NCI-H2196 (cell line): Measurements from ENCODE around the gene SNCB.

Source experiments
- DNase-seq: peaks from one replicate; lab custom pipeline; 2025; ENCODE audit not compliant: unreplicated experiment; lab: John Stamatoyannopoulos, UW

The SNCB gene

DNA sequence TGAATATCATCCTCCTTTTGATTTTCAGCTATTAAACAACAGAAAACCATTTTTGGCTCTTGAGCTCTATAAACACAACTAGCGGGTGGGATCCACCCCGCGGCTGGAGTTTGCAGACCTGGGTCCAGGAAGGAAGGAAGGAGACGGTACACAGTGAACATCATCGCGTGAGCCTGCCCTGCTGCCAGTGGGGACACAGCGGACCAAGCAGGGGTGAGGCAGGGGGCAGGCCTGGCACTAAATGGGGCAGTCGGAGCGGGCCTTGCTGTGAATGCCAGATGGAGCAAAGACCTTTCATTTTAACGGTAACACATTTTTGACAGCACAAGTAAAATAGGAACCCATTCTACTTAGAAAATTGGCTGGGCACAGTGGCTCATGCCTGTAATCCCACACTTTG, 31.3 kb upstream of the SNCB start:
- no peak for DNase-seq

DNA sequence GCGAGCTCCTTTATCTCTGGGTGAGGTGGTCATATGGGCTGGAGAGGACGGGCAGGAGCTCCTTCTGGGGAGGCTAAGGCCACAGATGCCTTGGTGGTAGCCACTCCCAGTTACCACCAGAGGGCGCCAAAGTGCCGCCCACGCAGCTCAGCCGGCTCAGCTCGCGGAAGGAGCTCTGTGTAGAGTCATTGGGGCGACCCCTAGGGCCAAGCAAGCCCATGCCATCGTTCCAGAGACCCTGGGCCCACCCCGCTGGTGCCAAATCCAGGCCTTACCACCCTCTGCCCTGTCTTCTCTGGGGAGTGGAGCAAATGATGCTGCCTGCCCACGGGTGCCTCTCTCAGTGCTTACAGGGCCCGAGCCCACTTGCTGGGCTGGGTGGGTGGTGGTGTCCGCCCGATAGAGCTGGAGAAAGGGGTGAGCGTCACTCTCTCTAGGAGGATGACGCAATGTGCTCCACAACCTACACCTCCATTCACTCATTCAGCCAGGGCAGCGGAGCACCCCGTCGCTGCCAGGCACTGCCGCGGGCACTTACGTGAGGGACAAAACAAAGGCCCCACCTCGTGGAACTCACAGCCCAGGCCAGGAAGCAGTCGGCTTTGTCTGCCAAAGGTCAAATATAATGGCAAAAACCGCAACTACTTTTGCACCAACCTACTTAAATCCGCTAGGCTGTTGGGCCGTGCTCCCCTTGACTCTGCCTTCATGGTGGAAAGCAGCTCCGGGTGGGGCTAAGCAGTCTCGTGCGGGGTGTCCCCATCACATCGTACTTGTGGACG, 30.7 kb upstream of the SNCB start:
- DNase-seq = peak; percentile 80

DNA sequence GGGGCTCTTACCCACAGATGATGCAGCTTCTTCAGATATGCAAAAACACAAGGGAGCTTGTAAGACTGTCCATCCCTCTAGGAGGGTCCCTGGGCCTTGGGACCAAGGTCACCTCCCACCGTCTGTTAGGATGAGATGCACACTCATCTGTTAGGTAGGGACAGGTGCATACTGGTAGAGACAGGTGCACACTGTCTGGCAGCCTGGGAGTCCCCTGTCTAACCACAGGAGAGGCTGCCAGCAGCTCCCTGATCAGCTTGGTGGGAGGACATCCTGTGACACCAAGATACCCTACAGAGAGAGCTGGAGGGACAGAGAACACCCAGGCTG, 30.2 kb upstream of the SNCB start:
- DNase-seq = no peak

DNA sequence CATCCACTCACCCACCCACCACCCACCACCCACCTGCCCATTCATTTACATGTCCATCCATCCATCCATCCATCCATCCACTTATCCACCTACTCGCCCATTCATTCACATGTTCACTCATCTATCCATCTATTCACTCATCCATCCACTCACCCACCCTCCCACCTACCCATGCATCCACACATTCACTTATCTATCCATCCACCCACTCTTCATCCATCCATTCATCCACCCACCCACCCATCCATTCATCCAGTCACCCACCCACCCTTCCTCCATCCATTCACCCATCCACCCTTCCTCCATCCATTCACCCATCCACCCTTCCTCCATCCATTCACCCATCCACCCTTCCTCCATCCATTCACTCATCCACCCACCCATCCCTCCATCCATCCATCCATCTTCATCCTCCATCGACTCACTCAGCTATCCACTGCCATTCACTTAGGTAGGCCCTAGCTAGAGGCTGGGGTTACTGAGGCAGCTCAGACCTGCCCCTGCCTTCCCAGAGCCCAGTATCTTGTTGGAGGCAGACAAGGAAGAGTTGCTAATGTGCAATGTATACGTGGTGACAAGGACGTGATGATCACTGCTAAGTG, 29.6 kb upstream of the SNCB start:
- DNase-seq = no peak

DNA sequence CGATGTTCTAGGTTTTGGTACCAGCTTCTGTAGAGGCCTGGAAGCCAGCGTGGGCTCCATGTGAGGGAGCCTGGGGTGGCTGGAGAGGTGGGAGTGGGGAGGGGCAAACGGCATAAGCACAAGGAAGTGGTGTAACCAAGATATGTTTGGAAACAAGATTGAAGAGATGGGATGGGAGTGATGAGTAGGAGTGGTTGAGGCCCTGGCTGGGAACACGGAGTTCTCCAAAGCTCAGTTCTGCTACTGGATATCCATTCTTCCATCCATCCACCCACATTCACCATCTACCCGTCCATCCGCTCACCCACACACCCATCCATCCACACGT, 29.1 kb upstream of the SNCB start:
- no peak for DNase-seq

DNA sequence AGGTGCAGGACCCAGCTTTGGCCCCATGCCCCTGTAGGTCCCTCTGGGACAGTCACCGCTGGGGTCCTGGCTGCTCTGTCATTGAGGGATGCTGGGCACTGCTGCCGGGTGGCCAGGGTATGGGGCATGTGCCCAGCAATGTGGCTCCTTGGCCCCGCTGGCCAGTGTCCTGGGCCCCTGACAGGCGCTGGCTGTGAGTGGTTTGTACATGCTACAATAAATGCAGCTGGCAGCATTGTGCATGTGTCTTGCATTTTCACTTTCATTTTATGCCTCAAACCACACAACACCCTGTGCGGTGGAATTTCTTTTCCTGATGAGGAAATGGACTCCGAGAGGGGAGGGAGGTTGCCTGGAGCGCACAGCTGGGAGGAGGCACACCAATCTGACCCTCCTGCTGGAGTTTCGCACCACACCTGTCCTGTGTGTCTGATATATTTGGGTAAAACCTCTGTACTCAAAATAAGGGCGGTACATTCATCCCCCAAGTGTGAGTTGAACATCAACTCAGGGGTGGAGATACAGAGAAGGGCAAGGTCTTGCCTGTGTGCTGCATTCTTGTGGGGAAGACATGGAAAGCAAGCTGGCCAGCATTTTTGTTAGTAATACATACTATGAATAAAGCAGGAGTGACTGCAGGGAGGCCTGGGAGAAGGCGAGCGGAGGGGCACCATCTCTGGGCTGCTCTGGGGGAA, 28.6 kb upstream of the SNCB start:
- DNase-seq = peak; percentile 32

DNA sequence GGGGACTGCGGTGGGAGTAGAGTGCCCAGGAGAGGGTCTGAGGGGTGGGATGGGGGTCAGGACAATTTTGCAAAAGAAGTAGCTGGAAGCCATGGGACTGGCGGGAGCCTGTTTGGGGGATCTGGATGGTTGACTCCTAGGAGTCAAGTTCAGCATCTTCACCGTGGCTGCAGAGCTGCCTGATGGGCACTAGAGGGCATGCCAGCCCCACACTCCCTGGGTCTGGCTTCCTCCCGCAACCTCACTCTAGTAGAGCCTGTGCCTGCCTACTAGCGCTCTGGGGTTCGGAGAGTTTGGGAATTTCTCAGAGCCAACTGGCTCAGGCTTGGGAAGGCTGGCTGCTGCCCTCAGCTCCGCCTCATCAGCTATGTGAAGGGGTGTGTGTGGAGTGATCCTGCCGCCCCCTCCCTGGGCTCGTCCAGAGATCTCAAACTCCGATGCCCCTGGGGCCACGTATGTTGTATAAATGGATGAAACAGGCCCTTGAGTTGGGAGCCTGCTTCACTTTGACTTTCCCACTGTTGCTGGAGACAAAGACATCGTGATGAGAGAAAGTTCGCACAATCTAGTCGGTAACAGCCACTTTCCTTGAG, 27.8 kb upstream of the SNCB start:
- peak; percentile 79 for DNase-seq

DNA sequence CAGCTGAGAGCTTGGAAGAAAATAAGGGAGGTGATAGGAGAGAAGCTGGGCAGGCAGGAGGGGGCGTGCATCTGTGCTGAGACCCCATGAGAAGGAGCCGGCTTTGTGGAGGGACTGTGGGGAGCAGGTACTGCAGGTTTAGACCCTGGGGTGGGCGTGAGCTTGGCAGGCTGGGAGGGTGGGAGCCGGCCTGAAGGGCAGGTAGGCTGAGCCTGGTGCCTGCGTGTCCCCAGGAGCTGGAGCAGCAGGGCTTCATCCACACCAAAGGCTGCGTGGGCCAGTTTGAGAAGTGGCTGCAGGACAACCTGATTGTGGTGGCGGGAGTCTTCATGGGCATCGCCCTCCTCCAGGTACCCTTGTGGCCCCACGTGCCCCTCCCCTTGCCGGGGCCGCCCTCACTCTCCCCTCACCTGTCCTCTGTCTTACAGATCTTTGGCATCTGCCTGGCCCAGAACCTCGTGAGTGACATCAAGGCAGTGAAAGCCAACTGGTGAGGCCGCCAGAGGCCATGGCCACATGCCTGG, 26.2 kb upstream of the SNCB start:
- DNase-seq = no peak

DNA sequence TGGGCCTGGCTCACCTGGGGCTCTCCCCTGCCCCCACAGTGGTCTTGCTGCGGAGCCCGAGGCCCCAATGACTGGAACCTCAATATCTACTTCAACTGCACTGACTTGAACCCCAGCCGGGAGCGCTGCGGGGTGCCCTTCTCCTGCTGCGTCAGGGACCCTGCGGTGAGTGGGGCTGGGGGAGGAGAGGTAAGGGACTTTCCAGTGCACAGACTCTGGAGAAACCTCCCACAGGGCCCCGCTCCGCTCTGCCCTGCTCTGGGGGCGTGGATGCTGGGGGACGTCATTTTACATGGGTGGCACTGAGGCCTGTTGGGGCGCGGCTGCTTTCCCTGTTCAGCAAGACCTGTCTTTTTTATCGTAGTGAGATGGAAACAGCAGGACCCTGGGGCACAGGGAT, 24.5 kb upstream of the SNCB start:
- DNase-seq = no peak

DNA sequence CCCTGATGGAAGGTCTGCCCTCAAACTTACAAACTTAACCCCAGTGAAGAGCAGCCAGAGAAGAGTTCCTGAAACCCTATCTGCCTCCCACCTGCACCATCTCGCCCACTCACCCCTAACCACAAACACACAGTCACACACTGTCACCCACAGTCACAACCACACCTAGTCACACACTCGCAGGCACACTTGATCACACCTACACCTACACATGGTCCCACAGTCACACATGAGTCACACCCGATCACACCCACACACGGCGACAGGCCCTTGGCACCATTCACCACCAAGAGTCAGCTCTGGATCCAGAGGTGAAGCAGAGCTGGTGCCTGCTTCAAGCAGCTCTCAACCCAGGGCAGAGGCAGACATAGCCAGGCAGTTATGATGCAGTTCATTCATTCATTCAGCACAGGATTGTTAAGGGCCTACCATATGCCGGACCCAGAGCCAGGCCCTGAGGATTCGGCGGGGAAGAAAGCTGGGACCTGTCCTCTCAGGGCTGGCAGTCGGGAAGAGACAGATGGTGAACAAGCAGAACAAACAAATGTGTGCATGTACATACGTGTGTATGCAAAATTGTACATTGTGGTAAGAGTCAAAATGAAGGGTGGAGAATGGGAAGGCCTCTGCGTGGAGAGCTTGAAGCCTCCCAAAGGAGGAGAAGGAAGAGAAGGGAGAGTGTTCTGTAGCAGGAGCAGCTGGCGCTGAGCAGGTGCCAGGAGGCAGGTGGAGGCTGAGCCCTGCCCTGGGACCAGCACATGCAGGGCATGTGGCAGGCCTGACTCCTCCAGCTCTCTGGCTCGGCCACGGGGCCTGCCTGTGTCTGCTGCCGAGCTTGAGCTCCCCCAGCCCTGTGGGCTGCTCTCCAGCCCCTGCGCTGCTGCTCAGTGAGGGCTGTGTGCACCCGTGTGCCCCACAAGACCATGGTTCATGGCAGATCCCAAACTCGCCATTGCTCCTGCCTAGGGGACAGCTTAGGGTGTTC, 23.4 kb upstream of the SNCB start:
- peak; percentile 35 for DNase-seq

DNA sequence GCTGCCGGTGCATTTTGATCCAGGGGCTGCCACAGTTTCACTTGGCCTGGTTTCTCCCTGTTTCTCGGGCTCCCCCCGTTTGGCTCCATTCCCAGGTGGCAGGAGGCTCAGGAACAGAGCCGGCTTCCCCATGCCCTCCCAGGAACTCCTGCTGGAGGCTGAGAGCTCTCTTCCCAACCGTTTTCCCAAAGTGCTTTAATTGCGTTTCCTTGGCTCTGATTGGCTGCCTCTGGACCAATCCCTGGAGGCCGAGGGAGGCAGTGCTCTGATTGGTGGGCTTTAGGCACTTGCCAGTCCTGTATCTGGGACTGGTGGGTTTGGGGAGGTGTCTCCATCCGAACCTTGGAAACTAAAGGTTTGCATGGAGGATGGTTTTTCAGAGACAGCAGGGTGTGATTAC, 21.8 kb upstream of the SNCB start:
- no peak for DNase-seq

DNA sequence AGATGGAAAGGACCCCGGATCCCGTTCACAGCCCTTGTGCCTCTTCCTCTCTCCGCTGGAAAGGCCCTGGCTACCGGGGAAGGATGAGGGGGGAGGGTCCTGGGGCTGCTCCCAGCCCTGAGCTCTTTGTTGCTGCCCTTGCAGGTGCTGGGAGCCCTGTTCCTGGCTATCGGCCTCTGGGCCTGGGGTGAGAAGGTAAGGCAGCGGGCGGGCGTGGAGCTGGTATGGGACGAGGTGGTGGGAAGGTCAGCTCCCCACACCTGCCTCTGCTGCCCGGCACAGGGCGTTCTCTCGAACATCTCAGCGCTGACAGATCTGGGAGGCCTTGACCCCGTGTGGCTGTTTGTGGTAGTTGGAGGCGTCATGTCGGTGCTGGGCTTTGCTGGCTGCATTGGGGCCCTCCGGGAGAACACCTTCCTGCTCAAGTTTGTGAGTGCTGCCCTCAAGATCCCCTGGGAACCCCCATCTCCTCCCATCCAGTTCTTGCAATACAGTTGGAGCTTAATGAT, 21.2 kb upstream of the SNCB start:
- no peak for DNase-seq

DNA sequence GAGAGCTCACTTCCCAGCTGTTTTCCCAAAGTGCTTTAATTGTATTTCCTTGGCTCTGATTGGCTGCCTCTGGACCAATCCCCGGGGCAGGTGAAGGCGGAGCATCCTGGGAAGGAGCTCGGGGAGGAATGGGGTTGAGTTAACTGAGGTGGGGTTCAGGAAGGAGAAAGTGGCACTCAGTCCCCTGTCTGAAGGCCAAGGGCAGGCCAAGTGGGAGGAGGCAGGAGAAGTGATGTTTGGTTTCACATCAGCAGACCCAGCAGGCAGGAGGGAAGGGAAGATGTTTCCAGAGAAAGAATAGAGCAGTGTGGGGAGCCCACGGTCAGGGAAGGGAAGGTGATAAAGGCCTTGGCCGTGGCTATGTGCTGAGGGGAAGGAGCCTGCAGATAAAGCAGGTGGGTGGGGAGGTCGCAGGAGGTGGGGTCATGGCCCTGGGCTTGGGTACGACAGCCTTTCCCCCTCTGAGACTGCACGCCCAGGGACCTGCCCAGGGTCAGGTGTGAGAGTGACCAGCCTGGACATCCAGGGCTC, 20.1 kb upstream of the SNCB start:
- no peak for DNase-seq

DNA sequence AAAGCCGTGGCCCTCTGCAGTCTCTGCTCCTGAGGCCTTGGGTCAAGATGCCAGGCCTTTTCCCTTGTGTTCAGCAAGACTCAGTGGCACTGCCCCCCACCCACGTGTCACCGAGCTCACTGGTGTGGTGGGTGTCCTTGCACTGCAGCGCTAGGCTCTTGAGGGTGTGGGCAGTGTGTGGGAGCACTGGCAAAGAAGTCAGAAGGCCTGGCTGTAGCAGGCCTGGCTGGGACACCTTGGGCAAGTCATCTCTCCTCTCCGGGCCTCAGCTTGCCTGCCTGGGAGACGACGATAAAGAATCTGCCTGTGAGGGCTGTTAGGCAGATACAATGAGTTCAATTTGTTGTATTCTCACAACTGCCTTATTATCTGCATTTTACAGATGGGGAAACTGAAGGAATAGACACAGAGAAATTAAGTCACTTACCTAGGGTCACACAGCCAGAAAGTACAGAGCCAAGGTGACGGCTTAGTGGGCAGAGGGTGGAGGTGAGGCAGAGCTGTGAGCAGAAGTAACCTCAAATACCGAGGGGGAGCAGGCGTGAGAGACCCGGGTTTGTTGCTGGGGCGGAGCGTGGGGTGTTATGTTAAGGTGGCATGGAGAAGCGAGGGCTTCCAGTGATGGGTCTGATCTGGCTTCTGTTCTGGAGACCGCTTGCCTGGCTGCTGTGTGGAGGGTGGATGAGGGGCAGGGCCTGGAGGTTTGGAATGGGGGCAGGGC, 18.3 kb upstream of the SNCB start:
- DNase-seq = no peak

DNA sequence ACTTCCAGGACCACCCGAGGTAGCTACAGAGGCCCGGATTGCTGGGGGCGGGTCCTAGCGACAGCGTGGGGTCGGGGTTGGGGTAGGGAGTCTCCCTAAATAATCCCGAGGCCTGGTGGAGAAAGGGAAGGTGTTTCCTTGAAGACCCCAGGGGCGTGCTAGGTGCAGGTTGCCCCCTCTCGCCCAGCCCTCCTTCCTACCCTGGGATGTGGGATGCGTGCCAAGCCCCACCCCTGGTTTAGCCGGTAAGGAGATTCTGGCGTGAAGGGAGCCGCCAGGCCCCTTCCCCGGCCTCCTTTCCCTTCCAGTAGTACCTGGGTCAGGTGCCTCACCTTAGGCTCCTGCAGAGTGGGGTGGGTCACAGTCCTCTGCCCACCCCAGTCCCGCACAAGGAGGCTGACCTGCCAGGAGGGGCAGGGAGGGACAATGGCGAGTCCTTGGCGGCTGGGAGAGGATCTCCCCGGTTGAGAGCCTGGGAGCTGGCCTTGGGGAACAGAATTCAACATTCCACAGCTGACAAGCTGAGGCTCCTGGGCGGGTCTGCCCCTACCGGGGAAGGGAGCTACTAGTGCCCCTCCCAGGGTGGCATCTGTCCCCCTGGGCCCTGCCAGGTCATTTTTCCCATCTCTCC, 17.6 kb upstream of the SNCB start:
- peak; percentile 18 for DNase-seq

DNA sequence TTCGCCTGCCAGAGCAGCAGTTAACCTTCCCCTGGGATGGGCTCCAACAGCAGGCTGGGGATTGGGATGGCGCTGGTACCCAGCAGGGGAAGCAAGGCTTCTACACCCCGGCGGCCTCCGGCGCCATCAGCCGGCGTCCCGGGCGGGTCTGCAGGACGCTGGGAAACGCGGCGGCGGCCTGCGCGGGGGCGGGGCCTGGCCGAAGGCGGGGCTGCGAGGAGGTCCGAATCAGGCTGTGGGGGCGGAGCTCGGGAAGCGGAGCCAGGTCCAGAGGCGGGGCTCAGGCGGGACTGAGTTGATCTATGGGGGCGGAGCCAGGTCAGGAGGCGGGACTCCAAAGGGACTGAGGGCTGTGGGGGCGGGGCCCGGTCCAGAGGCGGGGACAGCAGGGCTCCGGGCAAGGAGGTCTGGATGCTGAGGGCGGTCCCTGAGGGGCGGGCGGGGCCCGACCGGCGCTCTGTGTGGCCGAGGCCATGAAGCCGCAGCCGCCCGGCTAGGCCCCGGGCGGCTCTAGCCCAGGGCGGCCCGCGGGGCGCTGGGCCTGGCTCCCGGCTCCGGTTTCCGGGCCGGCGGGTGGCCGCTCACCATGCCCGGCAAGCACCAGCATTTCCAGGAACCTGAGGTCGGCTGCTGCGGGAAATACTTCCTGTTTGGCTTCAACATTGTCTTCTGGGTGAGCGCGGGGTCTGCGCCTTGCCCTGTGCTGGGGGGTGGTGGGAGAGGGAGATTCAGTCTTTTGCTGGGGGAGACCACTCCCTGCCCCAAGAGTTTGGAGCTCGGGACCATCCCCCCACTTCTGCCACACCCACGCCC, 16.9 kb upstream of the SNCB start, which contains the start of gene TSPAN17:
Gene TSPAN17, plus strand, starts transcription at position 455 of the 813 bp plus-strand sequence. Its CDS starts 132 bp downstream, at position 587.
- peak; percentile 100 for DNase-seq

DNA sequence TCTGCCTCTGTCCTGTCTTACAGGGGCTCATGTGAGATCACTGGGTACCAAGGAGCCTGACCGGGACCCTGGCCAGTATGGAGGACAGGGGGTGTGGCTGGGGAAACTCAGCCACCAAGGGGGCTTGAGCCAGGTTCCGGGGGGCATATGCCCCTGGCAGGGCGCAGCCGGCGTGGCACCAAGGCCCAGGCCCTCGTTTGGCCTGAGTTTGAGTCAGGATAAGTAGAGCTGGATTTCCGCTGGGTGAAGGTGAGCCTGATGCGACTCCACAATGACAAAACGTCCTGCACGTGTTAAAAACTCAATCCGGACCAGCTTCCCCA, 16.3 kb upstream of the SNCB start:
- no peak for DNase-seq

DNA sequence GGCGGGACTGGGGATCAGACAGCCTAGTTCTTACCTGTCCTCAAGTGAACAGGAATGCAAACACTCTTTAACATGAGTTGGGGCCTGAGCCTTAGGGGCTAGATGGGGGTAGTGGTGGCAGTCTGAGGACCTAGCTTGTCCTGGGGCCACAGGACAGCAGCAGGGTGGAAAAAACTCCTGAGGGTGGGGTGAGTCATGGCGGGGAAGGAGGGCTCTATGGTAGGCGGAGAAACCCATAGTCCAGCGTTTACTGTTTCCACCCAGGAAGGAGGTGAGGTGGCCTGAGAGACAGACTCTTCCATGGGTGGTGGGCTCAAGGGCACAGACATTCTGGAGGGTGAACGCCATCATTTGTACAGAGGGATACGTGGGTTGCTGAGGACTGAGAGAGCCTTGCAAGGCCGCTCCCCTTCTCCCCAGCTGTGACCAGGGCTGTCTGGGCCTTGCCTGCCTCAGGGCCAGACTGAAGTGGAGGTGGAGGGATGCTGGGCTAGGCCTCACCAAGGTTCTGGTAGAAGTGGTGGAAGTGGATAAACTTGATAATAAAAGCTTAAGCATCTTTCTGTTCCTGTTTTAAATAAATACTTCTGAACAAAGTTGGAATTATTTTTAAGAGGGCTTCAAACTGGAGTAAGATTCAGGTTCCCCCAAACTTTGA, 15.8 kb upstream of the SNCB start:
- DNase-seq = no peak
